HEK293T (cell line): ENCODE data around the gene EML6.

Experiments used
- ARNT ChIP-seq: fragments of 450-650 bp; IDR thresholded peaks from 2 replicates; pipeline ENCODE4 v1.6.1; 2017; ENCODE audit warnings: mild to moderate bottlenecking
- FOXK2 ChIP-seq: fragments of 450-650 bp; IDR thresholded peaks from 2 replicates; pipeline ENCODE4 v1.6.1; 2016; ENCODE audit warnings: mild to moderate bottlenecking
- SP1 ChIP-seq: fragments of 450-650 bp; IDR thresholded peaks from 2 replicates; pipeline ENCODE4 v1.6.1; 2017

DNA sequence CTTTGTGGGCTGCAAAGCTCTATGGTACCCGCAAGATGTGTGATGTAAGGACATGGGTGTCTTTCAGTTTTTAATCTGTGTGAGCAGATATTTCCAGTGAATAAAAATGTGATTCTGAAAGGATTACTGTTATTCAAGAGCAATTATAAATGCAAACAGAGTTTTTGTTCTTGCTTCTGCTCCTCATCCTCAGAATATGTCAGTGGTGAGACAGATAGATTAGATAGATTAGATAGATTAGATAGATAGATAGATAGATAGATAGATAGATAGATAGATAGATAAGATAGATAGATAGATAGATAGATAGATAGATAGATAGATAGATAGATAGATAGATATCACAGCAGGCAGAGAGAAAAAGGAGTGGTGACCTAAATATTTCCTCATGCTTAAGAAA, 184.2 kb downstream of the EML6 start:
- TF ChIP-seq SP1 (no peak), ARNT (no peak), FOXK2 (no peak)
